Measurements from ENCODE around the gene LRRC17. TPM values are rescaled to one million over a fixed set of nuclear protein-coding genes. Genes with fewer than 3 reads are reported as not detected.

The LRRC17 gene
- total and polyA plus RNA-seq, 9 of the 15 experiments (the other 6 are each of a cell fraction or from before 2014, with no cell fraction given), result 0.03 to 0.18 (median 0.12) TPM; not detected in 5

GRCh38 chr7:102967798-102968197 lies 55.0 kb downstream of the LRRC17 start:
- POLR2A ChIA-PET, result no interaction called here
- Histone ChIP-seq H3K4me3 (no peak overlapping the region), H3K27me3 (ENCODE audit: control insufficient read depth in 2 of 2, insufficient read depth in 2 of 2, low read length in 2 of 2) (no peaks in the 10 kb centered on the region), H3K9me1 (ENCODE audit: control insufficient read depth, insufficient read depth, low read length) (no peaks in the 10 kb centered on the region), H3K4me2 (ENCODE audit: insufficient read depth, low read length) (no peak overlapping the region), H3K9me3 (replicated peaks; ENCODE audit: control insufficient read depth, insufficient read depth, low read depth, low read length) (no peaks in the 10 kb centered on the region), H3K36me3 (ENCODE audit: control insufficient read depth, insufficient read depth, low read length) (peaks cover 59% of the 10 kb centered on the region), H4K20me1 (replicated peaks; ENCODE audit: control insufficient read depth, insufficient read depth, low read length) (no peaks in the 10 kb centered on the region), H2AFZ (ENCODE audit: low read depth, low read length) (no peak overlapping the region), H3K27ac (ENCODE audit: extremely low read depth, low read depth, low read length) (no peak overlapping the region), H3K4me1 (replicated peaks in 1 of 2; ENCODE audit: control insufficient read depth in 2 of 2, insufficient read depth in 2 of 2, low read length in 2 of 2) (no peaks in the 10 kb centered on the region), H3K9ac (ENCODE audit: insufficient read depth in 1 of 2, low read depth in 2 of 2, low read length in 2 of 2) (no peak overlapping the region), H3K79me2 (ENCODE audit: control insufficient read depth, insufficient read depth, low read length) (peaks cover 83% of the 10 kb centered on the region)
- no peak for TF ChIP-seq STAG1 (CRISPR knock-in tag; IDR thresholded peaks at IDR 0.05; ENCODE audit: borderline replicate concordance)
- no peak for TF ChIP-seq NKRF (IDR thresholded peaks at IDR 0.05; ENCODE audit: borderline replicate concordance)
- no peak for TF ChIP-seq NR4A1 (CRISPR knock-in tag; IDR thresholded peaks at IDR 0.05)
- TF ChIP-seq NR4A1 (tag; IDR thresholded peaks at IDR 0.05), result 0 out of 2 replicates have a peak, but pooled peaks have one; percentile 22
- no peak for TF ChIP-seq NCOA1 (IDR thresholded peaks at IDR 0.05; ENCODE audit: low read depth)
- no peak for TF ChIP-seq ELK1 (CRISPR knock-in tag; IDR thresholded peaks at IDR 0.05)
- TF ChIP-seq ZC3H11A (IDR thresholded peaks at IDR 0.05; ENCODE audit: low read depth, low read length), result no peak
- peak; percentile 52; the same call in 1 of the 2 replicates for TF ChIP-seq HMBOX1 (IDR thresholded peaks at IDR 0.05)
- no peak for TF ChIP-seq ZFPM2 (CRISPR knock-in tag; IDR thresholded peaks at IDR 0.05)
- no peak for TF ChIP-seq HNRNPLL (IDR thresholded peaks at IDR 0.05; ENCODE audit: low read depth, low read length, poor library complexity, severe bottlenecking)
- no peak for TF ChIP-seq KDM5B (IDR thresholded peaks at IDR 0.05; ENCODE audit: insufficient replicate concordance, low read depth, low read length)
- no TSS peak for BruUV-seq (replicated peaks)
- ATAC-seq (no peak), FAIRE-seq (no peak), DNase-seq (ENCODE audit: extremely low read depth in 1 of 4, low spot score in 3 of 4) (no peak)
- intact Hi-C loops (cut with micrococcal nuclease), result no loop called here
- in situ Hi-C loops (cut with MboI), result no loop called here
- CTCF ChIA-PET (ENCODE audit: low intra/inter-chr PET ratio), result no interaction called here
